HG02759 (cell line): ENCODE data around the gene H1-8.
A peak's percentile ranks its signal among the peaks of the same experiment; 100 is the strongest.

Experiments
- ATAC-seq: cut with Tn5 transposase; IDR thresholded peaks from one replicate; pipeline ENCODE4 v1.9.1; 2021; ENCODE audit warnings: mild to moderate bottlenecking, moderate library complexity; ENCODE audit not compliant: unreplicated experiment

H1-8 gene

DNA sequence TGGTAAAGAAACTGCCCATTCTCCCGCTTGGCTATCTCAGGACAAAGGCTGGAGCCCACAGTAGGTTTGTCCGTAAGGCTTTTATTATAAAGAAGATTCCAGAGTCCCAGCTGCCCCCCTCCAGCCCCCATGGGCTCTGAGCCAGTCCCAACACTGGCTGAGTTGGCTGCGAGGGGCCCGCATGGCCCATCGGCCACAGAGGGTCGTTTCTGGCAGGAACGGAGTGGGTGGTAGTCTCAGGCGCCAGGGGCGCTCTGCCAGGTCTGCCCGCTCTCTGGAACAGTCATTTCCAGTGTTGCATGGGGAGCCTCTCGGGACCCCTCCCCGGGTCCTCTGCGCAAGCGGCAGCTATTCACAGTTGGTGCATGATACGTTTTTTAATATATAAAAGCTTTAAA lies 12.2 kb downstream of the H1-8 start:
- no peak for ATAC-seq

DNA sequence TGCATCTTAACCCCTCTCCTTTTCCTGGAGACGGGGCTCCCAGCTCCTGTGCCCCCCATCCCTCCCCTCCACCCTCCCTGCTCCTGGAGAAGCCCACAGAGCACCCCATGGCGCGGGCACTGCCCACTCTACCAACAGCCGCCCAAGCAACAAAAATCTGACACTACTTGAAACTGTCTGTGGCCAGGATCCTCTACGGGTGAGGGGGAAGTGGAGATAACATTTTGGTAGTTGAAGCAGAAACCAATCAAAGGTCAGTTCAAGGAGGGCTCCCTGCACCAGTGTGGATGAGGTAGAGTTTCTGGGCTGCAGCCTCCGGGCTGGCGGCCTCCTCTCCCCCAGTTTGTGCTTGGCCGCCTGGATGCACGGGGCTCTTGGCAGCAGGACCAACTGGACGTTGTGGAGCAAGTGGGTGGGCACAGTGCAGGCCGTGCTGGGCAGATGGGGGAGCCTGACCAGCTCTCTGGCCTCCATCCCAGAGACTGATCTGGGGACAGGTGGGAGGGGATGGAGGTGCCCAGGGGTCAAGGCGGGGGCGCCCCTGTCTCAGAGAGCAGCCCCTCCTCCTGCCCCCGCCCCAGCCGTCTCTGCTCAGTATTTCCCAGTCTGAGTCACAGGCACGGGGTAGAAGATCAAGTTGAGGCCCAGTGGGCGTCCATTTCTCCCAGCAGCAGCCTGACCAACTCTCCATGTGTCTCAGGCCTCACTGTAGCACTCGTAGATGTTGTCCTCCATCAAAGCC lies 12.8 kb downstream of the H1-8 start:
- no peak for ATAC-seq

DNA sequence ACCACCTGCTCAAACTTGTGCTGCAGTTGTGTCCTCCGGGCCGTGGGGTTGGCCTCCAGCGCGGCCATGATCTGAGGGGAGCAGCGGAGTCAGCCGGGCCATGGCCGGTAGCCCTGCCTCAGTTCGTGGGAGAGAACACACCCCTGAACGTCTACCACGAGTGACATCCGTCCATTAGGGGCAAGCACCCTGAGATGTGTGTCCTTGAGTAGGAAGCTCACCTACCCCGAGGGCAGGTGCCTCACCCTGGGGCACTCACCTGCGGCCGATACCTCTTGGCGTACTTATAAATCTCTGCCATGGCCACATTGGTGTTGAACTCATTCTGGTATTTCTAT lies 13.4 kb downstream of the H1-8 start:
- no peak for ATAC-seq

DNA sequence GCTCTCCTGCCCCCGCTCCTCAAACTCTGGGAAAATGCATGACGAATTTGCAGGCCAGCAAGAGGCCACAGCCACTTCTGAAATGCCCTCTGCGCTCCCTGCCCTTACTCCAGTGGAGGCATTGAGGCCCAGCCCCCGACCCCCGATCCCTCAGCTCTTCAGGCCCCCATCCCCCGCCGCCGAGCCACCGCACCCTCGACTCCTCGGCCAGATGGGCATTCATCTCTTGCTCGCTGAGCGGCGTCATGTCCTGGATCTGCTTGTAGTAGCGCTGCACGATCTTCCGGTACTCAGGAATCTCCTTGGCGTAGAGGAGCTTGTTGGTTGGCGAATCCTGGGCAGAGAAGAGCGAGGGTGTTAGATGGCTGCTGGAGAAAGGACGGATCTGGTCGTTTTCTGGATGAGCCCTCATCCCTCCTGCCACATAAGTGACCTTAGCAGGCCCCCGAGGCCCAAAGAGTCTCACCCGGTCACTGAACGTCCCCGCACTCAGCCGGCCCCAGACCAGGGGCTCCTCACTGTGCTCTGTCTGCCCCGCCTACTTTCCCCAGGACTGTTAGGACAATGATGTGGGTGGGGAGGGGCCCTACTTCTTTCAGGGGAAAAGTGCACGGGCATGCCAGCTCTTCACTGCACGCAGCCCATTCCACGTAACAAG lies 14.0 kb downstream of the H1-8 start:
- no peak for ATAC-seq

DNA sequence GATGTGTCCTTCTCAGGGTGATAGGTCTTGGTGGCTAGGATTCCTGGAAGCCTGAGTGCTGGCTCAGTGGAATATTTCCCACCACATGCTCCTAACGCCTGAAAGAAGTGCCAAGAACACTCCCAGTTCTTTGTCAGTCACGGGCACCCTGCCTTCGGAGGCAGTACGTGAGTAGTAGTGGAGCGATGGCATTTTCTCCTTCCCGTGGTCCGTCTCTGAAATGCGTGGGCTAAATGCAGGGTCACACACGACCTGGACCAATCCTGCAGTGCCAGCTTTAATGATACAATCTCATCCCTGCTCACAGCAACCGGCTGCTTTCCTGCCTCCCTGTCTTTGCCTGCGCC lies 14.5 kb downstream of the H1-8 start:
- ATAC-seq, result no peak

DNA sequence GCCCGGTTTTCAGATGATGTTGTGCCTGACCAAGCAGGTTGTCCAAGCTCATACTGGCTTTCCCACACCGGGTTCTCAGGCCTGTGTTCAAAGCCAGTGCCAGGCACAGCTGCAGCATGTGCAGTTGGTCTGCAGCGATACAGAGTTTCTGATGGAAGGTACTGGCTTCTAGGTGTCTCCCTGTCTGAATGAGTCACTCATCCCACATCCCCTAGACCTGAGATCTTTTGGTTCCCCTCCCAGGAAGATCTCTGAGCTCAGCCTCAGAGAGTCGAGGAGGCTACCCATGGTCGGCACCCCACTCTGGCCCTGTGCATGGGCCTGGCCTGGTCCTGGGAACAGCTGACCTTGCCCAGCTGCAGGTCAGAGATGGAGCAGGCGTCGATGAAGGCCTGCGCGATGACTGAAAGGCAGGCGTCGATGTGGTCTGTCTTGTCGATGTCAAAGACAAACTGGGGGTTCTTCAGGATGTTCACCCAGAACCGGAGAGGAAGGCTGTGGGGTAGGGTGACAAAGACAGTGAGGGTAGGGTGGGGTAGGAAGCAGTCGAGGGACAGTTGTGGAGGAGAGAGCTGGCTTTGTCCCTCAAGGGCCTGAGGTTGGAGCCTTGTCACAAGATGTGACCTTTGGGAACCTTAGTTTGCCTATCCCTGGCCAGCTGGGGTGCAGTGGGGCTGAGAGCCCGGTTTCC lies 15.3 kb downstream of the H1-8 start:
- no peak for ATAC-seq

DNA sequence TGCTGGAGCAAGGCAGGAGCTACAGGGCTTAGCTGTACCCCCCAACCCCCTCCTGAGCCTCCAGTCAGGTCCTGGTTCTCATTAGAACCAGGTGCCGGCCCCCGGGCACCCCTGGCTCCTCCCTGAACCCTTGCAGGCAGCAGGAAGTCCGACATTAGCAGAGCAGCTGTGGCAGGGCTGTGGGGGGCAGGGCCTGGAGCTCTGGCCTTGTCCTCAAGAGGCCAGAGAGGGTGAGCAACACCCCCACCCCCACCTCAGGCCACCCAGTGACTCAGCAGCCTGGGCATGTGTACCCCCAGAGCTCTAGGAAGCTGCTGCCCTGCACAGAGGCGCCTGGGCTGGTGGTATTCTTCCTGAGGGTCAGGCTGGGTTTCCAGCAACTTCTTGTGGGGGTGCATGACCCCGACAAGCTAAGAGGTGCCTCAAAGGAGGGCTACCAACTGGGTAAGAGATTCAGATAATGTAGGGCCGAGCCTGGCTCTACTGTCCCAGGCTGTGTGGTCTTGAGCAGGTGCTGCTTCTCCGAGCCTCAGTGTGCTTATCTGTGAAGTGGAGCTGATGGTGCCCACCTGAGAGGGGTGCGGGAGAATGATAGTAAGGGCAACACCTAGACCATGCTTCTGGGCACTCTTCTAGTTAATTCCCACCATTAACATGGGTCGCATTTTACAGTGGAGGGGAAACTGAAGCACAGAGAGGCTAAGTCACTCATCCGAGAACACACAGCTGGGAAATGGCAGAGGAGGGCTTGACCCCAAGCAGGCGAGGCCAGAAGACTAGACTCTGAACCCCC lies 16.0 kb downstream of the H1-8 start:
- ATAC-seq, result peak; percentile 53

DNA sequence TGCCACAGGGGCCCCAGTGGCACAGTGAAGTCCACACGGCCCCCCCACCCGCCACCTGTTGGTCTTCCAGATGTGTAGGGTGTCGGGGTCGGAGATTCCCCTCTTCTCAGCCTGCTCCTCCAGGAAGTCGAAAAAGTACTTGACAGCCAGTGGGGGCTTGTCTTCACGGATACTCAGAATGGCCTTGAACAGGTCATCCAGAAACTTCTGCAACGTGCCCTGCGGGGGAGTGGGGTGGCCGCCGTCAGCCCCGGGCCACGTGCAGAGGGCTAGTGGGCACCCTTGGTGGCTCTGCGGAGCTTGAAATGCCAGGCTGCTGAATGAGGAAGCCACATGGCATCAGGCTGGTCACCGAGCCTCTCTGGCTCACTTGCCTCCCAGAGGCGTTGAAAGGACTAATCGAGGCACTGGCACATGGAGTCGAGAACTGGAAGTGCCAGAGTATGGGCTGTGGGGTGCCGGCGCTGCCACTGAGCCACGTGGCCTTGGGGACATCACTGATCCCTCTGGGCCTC lies 16.6 kb downstream of the H1-8 start:
- no peak for ATAC-seq

DNA sequence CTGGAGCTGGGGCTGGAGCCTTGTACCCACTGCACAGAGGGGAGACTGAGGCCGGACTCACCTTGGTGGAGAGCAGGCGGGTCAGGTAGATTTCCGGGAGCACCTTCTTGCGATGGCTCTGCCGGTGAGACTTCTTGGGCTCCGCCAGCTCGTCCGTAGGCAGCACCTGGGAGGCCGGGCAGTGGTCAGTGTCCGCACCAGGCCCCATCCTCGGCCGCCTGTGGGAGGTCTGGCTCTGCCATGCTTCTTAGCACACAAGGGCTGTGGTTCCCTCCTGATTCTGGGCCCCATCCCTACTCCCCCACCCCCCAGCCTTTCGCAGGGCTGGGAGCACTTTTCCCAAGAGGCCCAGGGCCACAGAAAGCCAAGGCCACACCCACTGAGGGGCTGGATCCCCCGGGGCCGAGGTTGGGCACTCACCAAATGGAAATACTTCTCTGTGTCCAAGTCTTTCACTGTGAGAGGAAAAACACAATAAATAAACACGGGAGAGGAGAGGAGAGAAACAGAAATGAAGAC lies 17.4 kb downstream of the H1-8 start:
- no peak for ATAC-seq

DNA sequence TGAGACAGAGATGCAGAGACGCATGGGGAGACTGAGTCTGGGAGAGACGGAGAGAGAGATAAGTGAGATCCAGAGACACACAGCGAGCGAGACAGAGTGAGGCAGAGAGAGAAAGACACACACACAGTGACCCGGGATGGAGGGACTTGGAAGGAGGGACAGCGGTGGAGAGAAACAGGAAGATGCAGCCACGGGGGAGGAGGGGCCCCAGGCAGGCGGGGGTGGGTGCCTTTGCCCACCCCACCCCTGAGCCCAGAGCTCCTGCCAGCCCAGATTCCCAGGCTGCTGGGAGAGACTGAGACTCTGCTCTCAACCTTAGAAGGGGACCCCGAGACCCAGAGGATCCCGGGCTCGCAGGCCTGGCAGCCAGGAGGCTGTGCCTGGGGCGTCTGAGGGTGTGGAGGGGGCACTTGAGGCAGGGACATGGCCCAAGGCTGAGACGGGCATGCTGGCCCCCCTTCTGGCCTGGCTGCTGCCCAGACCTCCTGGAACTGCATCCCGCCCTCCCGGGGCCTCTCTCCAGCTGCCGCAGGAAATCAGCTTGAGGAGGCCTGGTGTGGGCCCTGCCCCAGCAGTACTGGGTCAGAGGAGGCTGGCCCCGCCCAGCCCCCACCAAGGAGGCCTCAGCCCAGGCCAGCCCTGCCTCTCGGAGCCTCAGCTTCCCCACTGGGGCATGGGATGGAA lies 18.1 kb downstream of the H1-8 start:
- ATAC-seq, result no peak

DNA sequence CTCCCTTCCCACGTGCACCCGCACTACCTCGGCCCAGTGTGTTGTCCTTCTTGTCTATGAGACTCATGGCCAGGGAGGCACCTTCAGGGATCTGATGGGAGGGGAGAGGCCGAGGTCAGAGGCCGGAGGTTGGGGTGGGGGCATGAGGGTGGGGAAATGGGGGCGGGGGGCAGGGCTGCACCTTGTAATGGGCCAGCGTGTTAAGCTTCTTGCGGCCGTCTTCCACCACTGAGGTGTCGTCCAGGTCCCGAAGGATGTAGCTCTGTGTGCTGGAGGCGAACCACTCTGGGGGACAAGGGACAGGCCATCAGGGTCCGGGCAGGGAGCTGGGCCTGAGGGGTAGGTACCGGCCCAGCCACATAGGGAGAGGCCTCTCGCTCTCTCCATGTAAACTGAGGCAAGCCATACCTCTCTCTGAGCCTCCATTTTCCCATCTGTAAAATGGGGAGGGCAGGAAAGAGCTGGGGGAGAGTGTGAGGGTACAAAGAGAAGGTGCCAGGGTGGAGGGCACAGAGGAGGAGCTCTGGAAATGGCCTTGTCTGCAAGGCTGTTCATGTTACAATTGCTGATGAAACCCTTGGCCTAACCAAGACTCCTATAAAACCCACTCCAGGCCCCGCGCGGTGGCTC lies 18.8 kb downstream of the H1-8 start:
- no peak for ATAC-seq

DNA sequence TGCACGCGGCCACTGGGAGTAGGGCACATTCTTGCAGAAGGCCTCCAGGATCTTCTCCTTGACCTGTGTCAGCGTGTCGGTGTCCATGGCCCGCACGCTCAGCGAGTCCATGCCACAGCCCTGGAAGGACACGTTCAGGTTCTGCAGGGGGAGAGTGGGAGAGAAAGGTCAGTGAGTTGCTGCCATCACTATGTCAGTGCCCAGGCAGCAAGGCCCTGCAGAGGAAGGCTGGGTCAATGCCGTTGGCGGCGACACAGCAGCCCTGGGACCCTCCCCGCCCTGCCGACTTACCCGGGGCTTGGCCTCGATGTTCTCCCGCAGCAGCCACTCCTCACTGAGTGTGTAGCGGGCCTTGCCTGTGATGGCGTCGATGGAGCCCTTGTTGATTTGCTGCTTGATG lies 19.8 kb downstream of the H1-8 start:
- no peak for ATAC-seq

DNA sequence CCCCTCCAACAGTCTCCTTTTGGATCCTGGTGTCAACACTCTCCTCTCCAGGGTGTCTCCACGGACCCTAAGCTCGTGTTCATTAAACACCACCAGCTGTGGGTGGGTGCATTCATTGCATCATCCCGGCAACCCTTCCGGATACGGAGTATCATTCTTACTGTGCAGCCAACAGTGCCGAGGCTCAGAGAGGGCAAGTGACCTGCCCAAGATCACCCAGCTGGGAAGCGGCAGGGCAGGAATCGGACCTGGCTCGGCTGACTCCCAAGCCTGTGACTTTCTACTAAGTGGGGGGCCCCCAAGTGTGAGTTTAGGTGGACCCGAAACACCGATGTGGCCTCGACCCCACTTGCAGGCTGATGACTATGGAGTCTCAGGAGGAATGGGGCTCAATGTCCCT lies 20.4 kb downstream of the H1-8 start:
- no peak for ATAC-seq

DNA sequence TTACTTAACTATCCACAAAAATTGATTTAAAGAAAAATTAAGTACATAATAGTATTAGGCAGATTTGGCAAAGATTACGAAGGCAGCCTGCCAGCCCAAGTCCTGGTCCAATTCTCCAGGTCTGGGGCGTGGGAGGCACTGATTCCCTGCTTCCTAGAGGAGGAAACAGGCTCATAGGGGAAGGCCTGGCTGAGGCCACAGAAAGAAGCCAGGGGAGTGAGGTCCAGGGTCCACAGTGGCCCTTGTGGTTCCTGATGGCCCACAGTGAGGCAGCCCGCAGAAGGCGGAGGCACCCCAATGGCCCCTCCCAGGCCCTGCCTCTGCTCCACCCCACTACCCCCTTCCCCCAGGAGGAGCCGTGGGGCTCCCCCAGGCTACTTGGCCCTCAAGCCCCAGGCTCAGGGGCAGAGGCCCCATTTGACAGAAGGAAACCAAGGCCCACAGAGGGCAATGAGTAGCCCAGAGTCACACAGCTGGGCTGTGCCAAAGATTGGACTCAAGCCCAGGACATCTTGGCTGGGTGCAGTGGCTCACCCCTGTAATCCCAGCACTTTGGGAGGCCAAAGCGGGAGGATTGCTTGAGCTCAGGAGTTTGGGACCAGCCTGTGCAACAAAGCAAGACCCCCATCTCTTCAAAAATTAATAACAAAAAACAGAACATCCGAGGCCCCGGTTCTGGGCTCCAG lies 21.0 kb downstream of the H1-8 start:
- no peak for ATAC-seq

DNA sequence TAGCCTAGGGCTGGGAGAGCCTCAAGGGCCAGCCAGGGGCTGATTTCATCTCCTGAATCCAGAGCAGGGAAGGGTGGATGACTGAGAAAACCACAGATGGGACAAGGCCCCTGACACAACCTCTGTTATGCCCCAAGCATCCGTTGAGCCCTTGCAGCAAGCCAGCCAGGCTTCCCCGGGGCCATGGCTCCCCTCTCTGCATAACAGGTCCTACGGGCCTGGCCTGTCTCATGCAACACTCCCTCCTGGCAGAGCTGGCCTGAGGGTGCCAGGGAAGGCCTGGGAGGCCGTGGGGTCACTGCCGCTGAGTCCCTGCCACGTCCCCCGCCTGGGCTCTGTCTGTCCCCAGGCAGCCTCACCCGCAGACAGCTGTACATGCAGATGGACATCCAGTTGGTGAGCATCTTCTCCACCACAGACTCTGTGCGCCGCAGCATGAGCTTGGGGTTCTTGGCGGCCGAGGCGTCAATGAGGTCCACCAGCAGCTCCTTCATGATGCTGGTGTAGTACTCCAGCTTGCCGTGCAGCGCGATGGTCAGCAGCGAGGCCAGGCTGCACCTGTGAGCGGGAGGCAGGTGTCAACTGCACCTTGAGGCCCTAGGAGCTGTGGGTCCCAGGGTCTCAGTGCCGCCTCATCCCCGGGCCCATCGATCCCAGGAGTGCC lies 22.1 kb downstream of the H1-8 start:
- ATAC-seq, result no peak

DNA sequence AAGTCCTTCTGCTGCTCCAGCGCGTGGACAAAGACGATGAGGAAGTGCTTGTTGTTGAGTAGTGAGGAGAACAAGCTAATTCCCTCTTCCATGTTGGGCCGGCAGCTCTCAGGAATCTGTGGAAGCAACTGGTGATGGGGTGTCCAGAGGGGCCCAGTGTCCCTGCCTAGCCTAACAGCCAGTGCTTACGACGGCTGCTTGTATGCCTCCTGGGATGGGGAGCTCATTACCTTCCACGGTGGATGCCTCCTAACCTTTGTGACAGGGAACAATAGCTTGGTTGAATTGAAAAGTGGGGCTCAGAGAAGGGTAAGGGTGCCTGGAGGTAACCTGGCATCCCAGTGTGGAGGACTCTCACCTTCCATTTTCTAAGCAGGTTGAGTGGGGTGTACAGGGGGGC lies 22.9 kb downstream of the H1-8 start:
- ATAC-seq, result no peak

DNA sequence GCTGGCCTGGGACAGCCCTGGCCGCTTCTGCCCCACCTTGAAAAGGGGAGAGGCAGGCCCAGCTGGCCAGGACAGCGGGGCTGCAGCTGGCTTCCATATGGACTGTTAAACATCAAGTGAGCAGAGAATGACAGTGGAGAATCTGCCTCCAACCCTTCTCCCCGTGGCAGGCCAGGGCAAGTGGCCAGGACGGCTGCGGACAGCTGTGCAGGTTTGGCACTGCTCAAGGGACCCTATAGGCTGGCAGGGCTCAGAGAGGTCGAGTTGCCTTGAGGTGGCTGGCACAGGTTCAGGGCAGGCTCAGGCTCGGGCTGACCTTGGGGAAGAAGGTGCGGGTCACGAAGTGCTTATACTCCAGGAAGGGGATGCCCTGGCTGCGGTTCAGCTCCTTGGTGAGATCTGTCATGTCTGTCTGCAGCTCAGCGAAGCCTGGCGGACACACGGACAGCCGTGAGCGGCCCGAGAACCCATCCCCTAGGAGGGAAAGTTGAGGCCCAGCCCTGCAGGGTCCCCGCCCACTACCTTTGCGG lies 24.3 kb downstream of the H1-8 start:
- no peak for ATAC-seq

DNA sequence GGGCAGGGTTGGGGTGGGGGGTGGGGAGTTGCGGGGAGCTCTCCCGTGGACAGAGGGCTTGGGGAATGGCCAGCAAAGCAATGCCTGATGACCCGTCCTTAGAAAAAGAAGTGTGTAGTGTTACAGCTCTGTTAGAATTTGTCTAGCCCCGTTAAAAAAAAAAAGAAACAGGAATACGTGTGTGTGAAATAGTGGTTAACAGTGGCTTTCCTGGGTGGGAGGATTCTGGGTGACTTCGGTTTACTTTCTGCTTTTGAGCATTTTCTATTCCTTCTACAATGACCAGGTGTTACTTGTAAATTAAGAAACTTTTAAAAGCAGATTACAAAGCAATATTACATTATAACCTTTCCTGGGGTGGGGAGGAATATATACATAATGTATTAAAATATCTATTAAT lies 25.0 kb downstream of the H1-8 start:
- ATAC-seq, result no peak

DNA sequence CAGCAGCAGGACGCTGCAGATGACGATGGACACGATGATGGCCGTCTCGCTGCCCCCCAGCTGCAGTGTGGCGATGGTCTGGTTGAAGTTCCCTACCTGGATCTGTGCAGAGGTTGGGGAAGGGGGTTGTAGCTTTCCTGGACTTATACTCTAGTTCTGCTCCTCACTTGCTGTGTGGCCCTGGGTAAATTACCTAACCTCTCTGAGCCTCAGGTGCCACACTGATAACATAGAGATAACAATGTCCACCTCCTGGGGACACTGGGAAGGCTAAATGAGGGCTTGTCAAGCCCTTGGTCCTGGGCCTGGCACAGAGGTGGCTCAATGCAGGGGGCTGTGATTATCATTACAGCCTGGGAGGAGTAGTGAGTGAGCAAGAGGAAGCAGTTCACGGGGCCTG lies 26.9 kb downstream of the H1-8 start:
- no peak for ATAC-seq
